Urothelium cell line (cell line): Measurements from ENCODE around the gene NRG3.

Experiments
- DNase-seq: peaks from one replicate; pipeline ENCODE4 v3.0.0; 2011; ENCODE audit warnings: low spot score, mixed read lengths
- FAIRE-seq: peaks from 2 replicates; lab custom pipeline; 2011; peaks lifted over from hg19 to GRCh38; lab: Jason Lieb, UNC

The NRG3 gene

DNA sequence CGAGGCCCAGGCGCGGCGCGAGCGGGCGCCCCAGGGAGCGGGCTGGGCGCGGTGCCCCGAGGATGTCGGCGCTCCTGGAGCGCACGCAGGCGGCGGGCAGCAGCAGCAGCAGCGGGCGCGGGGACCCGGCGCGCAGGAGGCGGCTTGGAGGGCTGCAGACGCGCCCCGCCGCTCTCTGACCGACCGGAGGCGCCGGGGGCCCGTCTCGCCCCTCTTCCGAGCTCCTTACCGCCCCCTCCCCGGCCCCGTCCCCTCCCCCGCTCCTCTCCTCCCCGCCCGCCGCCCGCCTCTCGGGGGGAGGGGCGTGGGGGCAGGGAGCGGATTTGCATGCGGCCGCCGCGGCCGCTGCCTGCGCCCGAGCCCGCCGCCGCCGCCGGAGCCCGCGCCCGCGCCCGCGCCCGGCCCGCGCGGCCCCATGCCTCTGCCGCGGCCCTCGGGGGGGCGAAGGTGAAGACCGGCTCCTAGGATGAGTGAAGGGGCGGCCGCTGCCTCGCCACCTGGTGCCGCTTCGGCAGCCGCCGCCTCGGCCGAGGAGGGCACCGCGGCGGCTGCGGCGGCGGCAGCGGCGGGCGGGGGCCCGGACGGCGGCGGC lies at the start of gene NRG3:
Gene NRG3, plus strand, starts transcription at position 320 of the 592 bp plus-strand sequence.
- FAIRE-seq: no peak
- peak; percentile 58 for DNase-seq

DNA sequence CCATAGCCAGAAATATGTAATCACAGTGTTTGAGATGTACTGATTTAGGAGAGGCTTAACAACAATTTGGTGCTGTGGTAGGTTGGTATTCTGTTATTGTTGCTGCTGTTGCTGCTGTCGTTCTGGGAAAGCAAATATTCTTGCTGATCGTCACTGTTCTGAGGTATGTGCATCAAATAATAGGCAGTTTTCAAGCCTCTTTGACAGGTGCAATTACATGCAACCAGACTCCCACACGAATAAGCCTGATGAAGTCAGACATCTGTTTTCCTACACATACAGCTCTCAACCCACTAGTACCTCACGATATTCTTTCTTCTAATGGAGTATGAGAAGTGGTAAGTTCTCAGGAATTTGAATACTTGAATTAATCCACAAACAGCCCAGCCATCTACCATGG lies 46.7 kb upstream of the NRG3 start:
- FAIRE-seq (no peak), DNase-seq (no peak)

DNA sequence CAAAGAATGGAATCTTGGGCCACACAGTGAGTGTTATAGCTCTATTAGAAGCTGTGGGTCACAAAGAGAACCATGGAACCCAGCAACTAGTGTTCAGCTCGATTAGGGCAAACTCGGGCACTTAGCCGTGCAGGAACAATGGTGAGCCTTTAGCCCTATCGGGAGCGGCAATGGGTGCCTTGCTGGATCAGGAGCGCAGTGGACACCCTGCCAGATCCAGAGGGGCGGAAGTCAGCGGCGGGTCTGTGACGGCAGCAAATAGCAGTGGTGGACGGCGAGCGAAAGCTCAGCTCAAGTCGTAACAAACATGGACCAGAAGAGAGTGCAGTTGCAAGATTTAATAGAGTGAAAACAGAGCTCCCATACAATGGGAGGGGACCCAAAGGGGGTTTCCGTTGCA lies 43.9 kb upstream of the NRG3 start:
- DNase-seq (no peak), FAIRE-seq (no peak)

DNA sequence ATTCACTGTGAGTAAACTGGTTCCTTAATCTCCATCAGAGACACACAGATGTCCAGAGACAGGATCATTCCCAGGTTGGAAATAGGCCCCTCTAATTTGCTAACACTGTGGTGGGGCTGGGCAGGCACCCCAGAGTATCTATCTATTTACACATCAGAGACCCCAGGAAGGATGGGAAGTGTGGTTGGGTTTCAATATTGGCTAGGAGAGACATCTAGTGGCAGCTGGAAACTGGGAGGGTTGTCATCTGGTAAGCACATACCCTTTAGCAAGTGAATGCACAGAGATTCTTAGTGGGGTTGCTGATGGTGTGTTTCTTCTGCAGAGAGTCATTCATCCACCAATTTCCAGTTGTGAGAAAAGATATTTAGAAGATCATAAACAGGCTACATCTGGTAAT lies 36.0 kb upstream of the NRG3 start:
- FAIRE-seq: no peak

DNA sequence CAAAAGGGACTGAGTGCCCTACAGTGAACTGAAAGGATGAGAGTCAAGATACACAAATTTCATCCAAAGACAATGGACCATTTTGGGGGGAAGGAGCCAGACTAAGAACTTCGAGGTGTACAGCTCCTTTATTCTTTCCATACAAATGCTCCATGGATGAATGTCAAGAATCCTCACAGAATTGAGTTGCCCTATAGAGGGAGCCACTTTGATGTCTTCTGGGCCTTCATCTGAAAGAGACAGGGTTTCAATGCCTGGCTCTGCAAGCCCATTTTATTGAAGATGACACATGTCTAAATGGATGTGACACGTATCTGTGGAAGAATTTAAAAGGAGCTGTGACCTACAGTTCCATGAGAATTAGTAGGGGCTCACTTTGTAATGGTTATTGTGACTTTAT lies 32.0 kb upstream of the NRG3 start:
- FAIRE-seq (no peak), DNase-seq (peak; percentile 10)

More for the DNA sequence above, 36.0 kb upstream of the NRG3 start:
- DNase-seq: peak; percentile 13

DNA sequence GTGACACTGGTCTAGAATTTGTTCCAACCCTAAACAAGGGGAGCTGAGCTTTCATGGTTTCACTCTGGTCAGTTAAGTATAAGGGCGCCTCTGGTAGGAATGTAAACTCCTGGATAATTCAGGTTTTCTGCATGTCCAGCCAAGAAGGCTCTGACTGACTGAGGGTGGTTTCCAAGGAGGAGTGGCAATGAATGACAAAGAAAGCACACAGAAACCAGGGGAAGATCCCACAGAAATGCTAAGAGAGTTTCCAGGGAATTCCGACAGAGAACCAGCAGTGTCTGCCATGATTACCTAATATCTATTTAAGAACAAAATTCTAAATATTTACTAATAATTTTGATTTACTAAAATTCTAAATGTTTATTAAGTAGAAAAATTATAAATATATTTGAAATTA lies 27.3 kb upstream of the NRG3 start:
- FAIRE-seq (no peak), DNase-seq (no peak)

DNA sequence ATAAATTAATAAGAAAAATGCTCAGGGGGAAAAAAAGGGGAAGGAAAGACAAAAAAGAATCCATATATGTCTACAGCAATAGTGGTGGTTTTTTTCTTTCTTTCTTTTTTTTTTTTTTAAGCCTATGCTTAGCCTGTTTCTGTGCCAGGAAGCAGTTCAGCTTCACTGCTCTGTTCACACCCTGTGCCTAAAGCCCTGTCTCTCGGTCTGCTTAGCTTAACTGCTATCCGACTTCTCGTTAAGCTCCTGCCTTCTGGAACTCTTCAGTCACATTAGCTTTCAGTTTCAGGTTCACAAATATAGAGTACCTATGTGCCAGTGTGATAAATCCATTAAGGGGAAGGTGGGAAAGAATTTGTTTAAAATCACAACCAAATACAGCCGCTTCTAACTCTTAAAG lies 26.5 kb upstream of the NRG3 start:
- FAIRE-seq (no peak), DNase-seq (no peak)

GRCh38 chr10:81848931-81849330 lies 26.1 kb upstream of the NRG3 start:
- FAIRE-seq (no peak), DNase-seq (no peak)

GRCh38 chr10:81862596-81862995 lies 12.4 kb upstream of the NRG3 start:
- no peak for FAIRE-seq
- no peak for DNase-seq

DNA sequence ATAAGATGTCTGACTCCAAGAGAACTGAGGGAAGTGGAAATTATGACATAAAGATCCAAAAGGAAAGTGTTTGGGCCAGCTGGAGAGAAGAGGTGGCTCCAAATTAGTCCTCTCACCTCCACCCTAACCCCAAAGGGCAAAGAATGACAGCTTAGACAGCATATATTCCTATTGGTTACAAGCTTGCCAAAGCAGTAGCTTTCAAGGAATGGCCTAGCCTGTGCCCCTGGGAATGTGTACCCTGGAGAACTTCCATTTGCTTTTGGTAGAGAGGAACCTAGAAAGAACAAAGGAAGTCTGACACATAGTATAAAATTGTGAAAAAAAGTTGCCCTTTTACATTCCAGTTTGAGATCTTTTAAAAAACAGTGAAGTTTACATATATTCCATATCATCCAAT lies 11.2 kb upstream of the NRG3 start:
- FAIRE-seq: no peak
- DNase-seq: no peak

- no peak for FAIRE-seq
Observed at GRCh38 chr10:81865581-81865980, 9.4 kb upstream of the NRG3 start.

GRCh38 chr10:81866753-81867152 lies 8.2 kb upstream of the NRG3 start:
- DNase-seq: peak; percentile 47
- FAIRE-seq: no peak

More at GRCh38 chr10:81865581-81865980, 9.4 kb upstream of the NRG3 start:
- no peak for DNase-seq

DNA sequence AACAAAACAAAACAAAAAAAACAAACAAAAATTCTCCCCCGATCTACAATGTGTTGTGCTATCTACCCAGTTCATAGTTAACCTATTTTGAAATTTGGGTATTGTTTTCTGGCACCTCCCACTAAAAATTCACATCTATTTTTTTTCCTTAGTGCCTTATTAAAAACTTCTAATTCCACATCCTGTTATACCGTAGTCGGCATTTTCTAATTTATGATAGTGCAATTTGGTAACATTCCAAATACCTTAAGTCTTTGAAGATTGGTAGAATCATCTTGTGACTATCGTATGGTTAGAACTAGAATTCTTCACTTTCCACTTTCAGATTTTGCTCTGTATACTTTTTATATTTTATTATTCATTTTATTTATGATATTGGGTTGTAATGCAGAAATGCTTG lies 4.5 kb upstream of the NRG3 start:
- DNase-seq: no peak
- no peak for FAIRE-seq

DNA sequence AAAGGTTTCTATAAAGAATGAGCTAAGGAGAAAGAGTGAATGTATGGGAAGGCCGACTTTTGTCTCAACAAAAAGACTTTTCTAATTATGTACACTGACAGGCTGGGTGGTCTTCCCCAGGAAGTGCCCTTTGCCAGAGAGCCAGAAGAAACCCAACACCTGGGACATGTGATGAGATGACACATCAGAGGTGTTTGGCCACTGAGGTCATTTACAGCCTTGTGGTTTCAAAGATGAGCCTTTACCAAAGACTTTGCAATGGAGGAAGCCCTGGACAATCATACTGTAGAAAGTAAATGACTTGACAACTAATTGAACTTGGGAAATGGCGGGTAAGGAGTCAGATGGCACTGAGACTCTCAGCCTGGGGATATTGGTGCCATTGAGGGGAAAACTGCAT lies 3.4 kb upstream of the NRG3 start:
- FAIRE-seq: no peak
- DNase-seq: peak; percentile 25

DNA sequence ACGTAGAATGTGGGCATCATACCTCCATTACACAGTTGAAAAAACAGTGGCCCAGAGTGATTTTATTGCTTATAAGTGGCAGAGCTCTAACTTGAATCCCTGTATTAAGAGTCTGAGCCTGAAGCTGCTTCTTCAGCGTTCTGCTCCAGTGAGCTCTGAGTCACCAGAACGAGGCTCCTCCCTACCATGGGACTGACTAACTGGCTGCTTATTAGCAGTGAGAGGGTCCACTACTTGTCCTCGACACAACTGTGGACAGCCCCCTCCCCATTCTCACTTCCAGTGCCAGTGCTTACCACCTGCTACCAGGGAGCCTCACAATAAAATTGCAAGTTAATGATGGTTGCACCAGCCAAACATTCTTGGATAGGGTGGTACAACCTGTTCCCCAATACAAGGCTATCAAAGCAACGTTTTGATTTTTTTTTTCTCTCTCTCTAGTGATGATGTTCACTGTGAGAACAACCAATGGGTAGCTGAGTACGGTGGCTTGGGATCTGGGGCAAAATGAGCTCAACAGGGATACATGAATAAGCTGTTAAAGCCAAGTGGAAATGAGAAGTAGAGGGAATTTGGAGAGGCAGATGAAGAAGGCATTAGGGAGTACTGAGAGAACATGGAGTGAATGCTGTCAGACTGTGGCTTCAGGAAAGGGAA lies 2.7 kb upstream of the NRG3 start:
- FAIRE-seq (no peak), DNase-seq (peak; percentile 37)

DNA sequence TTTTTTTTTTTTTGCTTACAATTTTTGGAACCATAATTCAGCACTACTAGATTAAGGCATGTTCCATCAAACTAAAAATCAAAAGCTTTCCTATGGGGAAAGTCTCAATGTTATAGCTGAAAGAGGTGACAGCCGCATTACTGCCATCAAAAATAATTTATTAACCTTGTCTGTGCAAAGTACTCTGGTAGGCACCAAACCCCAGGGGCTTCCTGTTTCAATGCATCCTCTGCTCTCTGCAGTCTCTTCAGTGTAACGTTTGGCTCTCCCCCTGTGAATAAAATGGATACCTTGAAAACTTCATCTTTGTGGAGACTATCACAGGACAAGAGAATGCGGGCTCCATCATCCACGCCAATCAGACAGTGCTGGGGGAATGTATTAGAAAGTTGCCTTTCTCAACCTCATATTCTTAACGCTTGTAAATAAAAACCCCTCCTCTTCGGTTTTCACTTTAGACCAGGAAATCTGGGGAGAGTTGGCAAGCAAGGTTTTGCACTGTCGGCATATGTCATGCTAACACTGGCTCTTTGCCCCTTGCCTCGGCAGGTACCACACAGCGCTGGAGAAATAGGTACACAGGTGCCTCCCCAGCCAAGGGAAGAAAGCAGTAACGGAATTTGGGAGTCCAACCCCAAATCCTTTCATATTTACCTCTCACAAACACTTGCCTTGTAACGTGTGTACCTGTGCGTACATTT lies 1.6 kb upstream of the NRG3 start:
- FAIRE-seq (no peak), DNase-seq (no peak)

DNA sequence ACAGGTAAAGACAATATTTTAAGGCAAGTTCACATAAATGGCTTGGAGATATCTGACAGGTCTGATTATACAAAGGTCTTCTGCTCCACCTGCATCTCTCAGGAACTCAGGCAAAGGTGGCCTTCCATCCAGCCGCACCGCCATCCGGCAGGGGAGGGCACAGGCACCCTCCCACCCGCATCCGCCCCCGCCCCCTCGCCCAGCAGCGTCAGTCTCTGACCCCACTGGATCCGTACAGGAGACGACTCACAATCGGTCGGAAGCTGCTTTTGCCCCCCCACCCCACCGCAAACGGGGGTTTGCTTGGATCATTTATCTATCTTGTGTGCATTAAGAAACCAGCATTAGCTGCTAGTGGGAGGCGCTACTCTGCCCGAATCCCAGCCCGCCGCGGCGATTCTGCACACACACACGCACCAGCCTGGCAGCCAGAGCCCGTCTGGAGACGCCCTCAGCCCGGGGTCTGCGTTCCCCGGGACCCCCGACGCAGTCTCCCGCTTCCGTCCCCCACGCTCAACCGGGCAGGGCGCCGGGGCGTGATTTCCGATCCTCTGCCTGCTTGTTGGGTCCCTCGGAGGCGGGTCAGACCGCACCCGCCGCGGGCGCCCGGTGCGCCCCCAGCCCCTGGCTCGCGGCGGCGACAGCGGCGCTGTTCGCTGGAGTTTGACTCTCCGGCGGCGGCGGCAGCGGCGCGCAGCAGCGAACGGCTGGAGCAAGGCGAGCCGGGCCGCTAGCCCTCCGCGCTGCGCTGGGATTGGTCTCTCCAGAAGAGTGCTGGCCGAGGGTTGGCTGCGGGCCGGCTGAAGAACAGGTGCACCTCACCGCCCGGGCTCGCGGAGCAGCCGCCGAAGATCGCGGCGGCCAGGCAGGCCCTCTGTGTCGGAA lies 820 bp upstream of the NRG3 start:
- peak; percentile 80 for FAIRE-seq
- peak; percentile 87 for DNase-seq

DNA sequence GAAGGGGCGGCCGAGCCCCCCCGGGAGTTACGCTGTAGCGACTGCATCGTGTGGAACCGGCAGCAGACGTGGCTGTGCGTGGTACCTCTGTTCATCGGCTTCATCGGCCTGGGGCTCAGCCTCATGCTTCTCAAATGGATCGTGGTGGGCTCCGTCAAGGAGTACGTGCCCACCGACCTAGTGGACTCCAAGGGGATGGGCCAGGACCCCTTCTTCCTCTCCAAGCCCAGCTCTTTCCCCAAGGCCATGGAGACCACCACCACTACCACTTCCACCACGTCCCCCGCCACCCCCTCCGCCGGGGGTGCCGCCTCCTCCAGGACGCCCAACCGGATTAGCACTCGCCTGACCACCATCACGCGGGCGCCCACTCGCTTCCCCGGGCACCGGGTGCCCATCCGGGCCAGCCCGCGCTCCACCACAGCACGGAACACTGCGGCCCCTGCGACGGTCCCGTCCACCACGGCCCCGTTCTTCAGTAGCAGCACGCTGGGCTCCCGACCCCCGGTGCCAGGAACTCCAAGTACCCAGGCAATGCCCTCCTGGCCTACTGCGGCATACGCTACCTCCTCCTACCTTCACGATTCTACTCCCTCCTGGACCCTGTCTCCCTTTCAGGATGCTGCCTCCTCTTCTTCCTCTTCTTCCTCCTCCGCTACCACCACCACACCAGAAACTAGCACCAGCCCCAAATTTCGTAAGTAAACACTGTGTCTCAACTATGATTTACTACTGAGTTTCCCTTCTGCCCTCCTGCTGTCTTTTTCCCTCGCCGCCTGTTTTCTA lies 666 bp downstream of the NRG3 start:
- no peak for FAIRE-seq
- peak; percentile 19 for DNase-seq

DNA sequence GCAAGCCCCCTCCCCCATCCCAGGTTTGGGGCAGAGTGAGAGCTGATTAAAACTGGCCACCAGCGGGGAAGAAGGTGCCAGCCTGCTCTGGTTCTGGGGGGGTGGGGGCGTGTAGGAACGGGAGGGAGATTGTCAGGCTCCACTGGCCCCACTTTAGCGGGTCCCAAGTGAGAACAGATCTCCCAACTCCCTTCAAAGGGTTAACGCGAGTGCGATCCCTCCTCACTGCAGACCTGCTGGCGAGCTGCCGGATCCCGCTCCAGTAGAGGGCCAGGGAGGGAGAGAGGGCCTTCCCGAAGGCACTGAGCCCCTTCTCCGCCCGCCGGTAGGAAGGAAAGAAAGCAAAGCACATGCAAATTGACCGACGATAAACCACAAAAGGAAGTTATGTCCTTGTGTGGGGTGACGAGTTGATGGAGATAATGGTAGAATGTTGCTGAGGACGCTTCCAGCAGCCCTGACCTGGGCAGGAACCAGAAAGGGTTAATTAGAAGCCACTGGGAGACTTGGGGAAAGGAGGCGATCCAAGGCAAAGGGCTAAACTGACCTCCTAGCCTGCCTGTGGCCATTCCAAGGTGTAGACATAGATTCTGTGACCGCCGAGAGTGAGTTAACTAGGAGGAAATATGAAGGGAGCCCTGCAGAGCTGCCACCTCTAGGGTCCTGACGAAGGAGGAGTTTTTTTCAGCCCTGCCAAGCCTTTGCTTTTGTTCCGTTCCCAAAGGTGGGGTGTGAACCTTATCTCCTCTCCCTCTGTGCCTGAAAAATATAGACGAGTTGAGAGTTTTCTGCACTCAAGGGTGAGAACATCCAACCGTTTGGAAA lies 1.5 kb downstream of the NRG3 start:
- DNase-seq: peak; percentile 68
- no peak for FAIRE-seq

- no peak for FAIRE-seq
- no peak for DNase-seq
Observed at GRCh38 chr10:81877596-81877995, 2.6 kb downstream of the NRG3 start.
